ENCODE measurements around the gene SLC6A18.
A peak's percentile ranks its signal among the peaks of the same experiment; 100 is the strongest.

SLC6A18 gene

DNA sequence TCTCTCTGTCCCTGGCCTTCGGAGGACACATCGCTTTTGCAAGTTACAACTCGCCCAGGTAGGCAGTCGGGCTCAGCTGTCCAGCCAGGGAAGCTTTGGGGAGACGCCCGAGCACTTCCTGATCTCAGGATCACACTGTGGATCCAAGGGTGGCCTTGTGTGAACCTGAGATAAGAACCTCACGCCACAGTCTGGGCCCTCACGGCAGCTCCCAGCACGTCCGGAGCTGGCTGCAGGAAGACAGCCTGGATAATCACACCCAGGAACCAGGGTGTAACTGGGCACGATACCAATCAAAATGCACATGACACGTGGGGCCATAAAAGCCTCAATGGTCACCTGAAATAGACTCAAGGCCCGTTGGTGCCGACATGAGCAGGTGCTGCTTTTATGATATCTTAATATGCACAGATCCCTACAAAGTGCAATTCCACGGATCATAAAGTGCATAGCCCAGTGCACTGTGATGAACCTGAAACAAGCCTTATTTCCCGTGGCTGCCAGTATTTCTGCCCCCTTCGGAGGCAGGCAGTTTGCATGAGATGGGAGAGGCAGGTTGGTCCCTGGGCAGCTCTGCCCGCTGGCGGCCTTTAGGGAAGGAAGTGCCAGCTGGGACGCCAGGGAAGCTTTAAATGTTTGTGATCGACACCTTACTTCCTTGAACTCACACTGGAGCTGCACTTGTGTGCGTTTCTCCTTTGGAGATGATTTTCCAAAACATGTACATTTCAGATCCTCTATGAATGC, 14.5 kb downstream of the SLC6A18 start:
- Mint-ChIP-seq H3K9me3 (peaks cover 11% of the 10 kb centered on the region), H3K27me3 (no peaks in the 10 kb centered on the region), H3K4me3 (no peak overlapping the region), H3K27ac (no peak overlapping the region), H3K36me3 (ENCODE audit: low read depth) (no peaks in the 10 kb centered on the region), H3K4me1 (ENCODE audit: low read depth) (no peaks in the 10 kb centered on the region)
- DNase-seq, result no peak

GRCh38 chr5:1240496-1241260, 15.5 kb downstream of the SLC6A18 start:
- H3K4me3 Mint-ChIP-seq, result no peak overlapping the region
- no peaks in the 10 kb centered on the region for H3K36me3 Mint-ChIP-seq (ENCODE audit: low read depth)
- H3K27me3 Mint-ChIP-seq, result peaks cover 6% of the 10 kb centered on the region
- no peak for DNase-seq
- no peaks in the 10 kb centered on the region for H3K4me1 Mint-ChIP-seq (ENCODE audit: low read depth)
- no peak overlapping the region for H3K27ac Mint-ChIP-seq
- H3K9me3 Mint-ChIP-seq, result peaks cover 9% of the 10 kb centered on the region

- DNase-seq, result no peak
- no peak overlapping the region for H3K27ac Mint-ChIP-seq
- no peak overlapping the region for H3K4me3 Mint-ChIP-seq
- H3K27me3 Mint-ChIP-seq, result peaks cover 6% of the 10 kb centered on the region
- peaks cover 1% of the 10 kb centered on the region for H3K9me3 Mint-ChIP-seq
- no peaks in the 10 kb centered on the region for H3K4me1 Mint-ChIP-seq (ENCODE audit: low read depth)
- no peaks in the 10 kb centered on the region for H3K36me3 Mint-ChIP-seq (ENCODE audit: low read depth)
Measured at GRCh38 chr5:1241509-1242080, 16.4 kb downstream of the SLC6A18 start.

- H3K9me3 Mint-ChIP-seq, result no peaks in the 10 kb centered on the region
- no peak overlapping the region for H3K4me3 Mint-ChIP-seq
- no peak for DNase-seq
- no peak overlapping the region for H3K27ac Mint-ChIP-seq
- peaks cover 16% of the 10 kb centered on the region for H3K27me3 Mint-ChIP-seq
- no peaks in the 10 kb centered on the region for H3K36me3 Mint-ChIP-seq (ENCODE audit: low read depth)
- no peaks in the 10 kb centered on the region for H3K4me1 Mint-ChIP-seq (ENCODE audit: low read depth)
Measured at GRCh38 chr5:1242733-1243486, 17.7 kb downstream of the SLC6A18 start.

GRCh38 chr5:1243487-1244130, 18.4 kb downstream of the SLC6A18 start:
- Mint-ChIP-seq H3K9me3 (no peaks in the 10 kb centered on the region), H3K36me3 (ENCODE audit: low read depth) (no peaks in the 10 kb centered on the region)

GRCh38 chr5:1244255-1244654, 19.1 kb downstream of the SLC6A18 start:
- no peak for DNase-seq
- Mint-ChIP-seq H3K36me3 (ENCODE audit: low read depth) (no peaks in the 10 kb centered on the region), H3K9me3 (no peaks in the 10 kb centered on the region), H3K27ac (no peak overlapping the region), H3K4me1 (ENCODE audit: low read depth) (no peaks in the 10 kb centered on the region), H3K4me3 (no peak overlapping the region), H3K27me3 (peaks cover 16% of the 10 kb centered on the region)

More at GRCh38 chr5:1243487-1244130, 18.4 kb downstream of the SLC6A18 start:
- Mint-ChIP-seq H3K27me3 (peaks cover 16% of the 10 kb centered on the region), H3K27ac (no peak overlapping the region), H3K4me3 (no peak overlapping the region), H3K4me1 (ENCODE audit: low read depth) (no peaks in the 10 kb centered on the region)
- DNase-seq, result no peak

DNA sequence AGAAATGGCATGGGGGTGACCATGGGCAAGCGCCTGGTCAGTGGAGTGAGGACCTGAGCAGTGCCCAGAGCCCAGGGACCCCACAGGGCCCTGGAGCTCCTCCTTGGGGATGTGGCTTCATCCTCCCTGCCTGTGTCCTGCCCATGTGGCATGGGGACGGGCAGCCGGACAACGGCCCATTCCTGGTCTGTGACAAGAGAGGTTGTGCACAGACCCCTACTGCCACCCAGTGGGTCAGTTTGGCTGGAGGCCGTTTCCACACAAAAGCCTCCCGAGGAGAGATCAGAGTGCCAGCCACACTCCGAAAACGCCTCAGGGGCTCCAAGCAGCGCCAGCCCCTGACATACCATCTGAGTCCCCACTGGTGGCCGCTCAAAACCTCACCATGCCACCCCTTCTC, 19.8 kb downstream of the SLC6A18 start:
- no peak for DNase-seq
- no peaks in the 10 kb centered on the region for H3K36me3 Mint-ChIP-seq (ENCODE audit: low read depth)
- no peak overlapping the region for H3K27ac Mint-ChIP-seq
- no peaks in the 10 kb centered on the region for H3K9me3 Mint-ChIP-seq
- peaks cover 16% of the 10 kb centered on the region for H3K27me3 Mint-ChIP-seq
- no peak overlapping the region for H3K4me3 Mint-ChIP-seq
- no peaks in the 10 kb centered on the region for H3K4me1 Mint-ChIP-seq (ENCODE audit: low read depth)

DNA sequence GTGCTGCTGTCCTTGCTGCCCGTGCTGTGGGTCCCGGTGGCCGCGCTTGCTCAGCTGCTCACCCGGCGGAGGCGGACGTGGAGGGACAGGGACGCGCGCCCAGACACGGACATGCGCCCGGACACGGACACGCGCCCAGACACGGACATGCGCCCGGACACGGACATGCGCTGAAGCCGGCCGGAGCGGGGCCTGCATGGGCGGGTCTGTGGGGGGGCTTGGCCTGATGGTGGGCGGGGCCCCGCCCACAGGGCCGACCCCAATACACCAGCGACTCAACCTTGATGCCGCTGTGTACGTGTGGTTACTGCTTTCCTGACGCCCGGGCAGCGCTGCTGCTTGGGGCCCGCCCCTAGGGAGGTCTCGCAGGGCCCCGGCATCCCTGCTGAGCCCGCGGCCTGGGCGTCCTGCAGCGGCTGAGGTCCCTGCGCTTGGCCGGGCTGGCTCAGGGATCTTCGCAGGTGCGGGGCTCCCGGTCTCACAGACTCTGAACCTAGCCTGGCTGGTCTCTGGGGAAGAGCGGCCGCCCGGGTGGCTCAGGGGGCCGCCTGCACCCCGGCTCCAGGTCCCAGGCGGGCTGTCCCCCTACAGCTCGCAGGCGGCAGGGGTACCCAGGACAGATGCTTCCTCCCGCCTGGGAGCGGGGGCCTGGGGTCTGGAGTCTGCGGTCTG, 20.9 kb downstream of the SLC6A18 start:
- Mint-ChIP-seq H3K27me3 (peaks cover 16% of the 10 kb centered on the region), H3K27ac (no peak overlapping the region), H3K9me3 (no peaks in the 10 kb centered on the region), H3K36me3 (ENCODE audit: low read depth) (no peaks in the 10 kb centered on the region), H3K4me3 (no peak overlapping the region), H3K4me1 (ENCODE audit: low read depth) (no peaks in the 10 kb centered on the region)
- DNase-seq, result no peak

- H3K27me3 Mint-ChIP-seq, result peaks cover 16% of the 10 kb centered on the region
- H3K4me1 Mint-ChIP-seq (ENCODE audit: low read depth), result no peaks in the 10 kb centered on the region
- peak; percentile 50 for DNase-seq
- no peaks in the 10 kb centered on the region for H3K9me3 Mint-ChIP-seq
- H3K4me3 Mint-ChIP-seq, result no peak overlapping the region
- H3K36me3 Mint-ChIP-seq (ENCODE audit: low read depth), result no peaks in the 10 kb centered on the region
- H3K27ac Mint-ChIP-seq, result no peak overlapping the region
Measured at GRCh38 chr5:1246711-1247431, 21.7 kb downstream of the SLC6A18 start.

DNA sequence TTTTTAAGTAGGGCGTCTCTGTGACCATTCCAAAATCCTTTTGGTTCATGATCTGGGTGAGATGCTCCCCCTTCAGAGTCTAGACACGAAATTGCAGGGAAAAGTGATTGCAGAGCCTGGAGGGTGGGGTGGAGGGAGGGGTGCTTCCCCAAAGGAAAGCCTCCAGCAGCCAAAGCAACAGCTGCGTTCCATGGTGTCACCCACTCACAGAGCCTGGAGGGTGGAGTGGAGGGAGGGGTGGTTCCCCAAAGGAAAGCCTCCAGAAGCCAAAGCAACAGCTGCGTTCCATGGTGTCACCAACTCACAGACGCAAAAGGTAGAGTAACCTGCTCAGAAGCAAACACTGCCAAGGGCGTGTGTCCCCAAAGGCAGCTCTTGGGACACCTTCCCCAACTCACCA, 22.6 kb downstream of the SLC6A18 start:
- H3K27me3 Mint-ChIP-seq, result peaks cover 16% of the 10 kb centered on the region
- DNase-seq, result no peak
- H3K4me1 Mint-ChIP-seq (ENCODE audit: low read depth), result no peaks in the 10 kb centered on the region
- H3K4me3 Mint-ChIP-seq, result no peak overlapping the region
- H3K27ac Mint-ChIP-seq, result no peak overlapping the region
- no peaks in the 10 kb centered on the region for H3K36me3 Mint-ChIP-seq (ENCODE audit: low read depth)
- no peaks in the 10 kb centered on the region for H3K9me3 Mint-ChIP-seq

- no peak overlapping the region for H3K27ac Mint-ChIP-seq
- no peak for DNase-seq
- peaks cover 3% of the 10 kb centered on the region for H3K4me1 Mint-ChIP-seq (ENCODE audit: low read depth)
- H3K4me3 Mint-ChIP-seq, result no peak overlapping the region
- H3K36me3 Mint-ChIP-seq (ENCODE audit: low read depth), result peaks cover 1% of the 10 kb centered on the region
- peaks cover 16% of the 10 kb centered on the region for H3K27me3 Mint-ChIP-seq
- no peaks in the 10 kb centered on the region for H3K9me3 Mint-ChIP-seq
Measured at GRCh38 chr5:1249366-1250280, 24.4 kb downstream of the SLC6A18 start.

- H3K27me3 Mint-ChIP-seq, result peaks cover 7% of the 10 kb centered on the region
- peaks cover 19% of the 10 kb centered on the region for H3K4me1 Mint-ChIP-seq (ENCODE audit: low read depth)
- no peak overlapping the region for H3K4me3 Mint-ChIP-seq
- H3K36me3 Mint-ChIP-seq (ENCODE audit: low read depth), result peaks cover 1% of the 10 kb centered on the region
- no peak overlapping the region for H3K27ac Mint-ChIP-seq
- H3K9me3 Mint-ChIP-seq, result no peaks in the 10 kb centered on the region
- DNase-seq, result no peak
Measured at GRCh38 chr5:1251678-1252580, 26.7 kb downstream of the SLC6A18 start.
